Large intestine (tissue), 3 donors: ENCODE data around the gene FAM193B. TPM values are rescaled to one million over a fixed set of nuclear protein-coding genes. Genes with fewer than 3 reads are reported as not detected.
"Not testable (repeated sequence)": the region's sequence is repeated elsewhere in the genome, so short reads cannot be mapped to it uniquely, and the experiment has no call there.

Source experiments
- DNase-seq, 2 donors: peaks; one replicate each; pipeline versions ENCODE4 v3.0.0 to v3.0.0-alpha.2; 2013
- H3K27ac ChIP-seq: one replicate; pipeline ENCODE4 v1.5.1; 2013; ENCODE audit warnings: low read length
- H3K27me3 ChIP-seq: 2 replicates; pipeline ENCODE4 v1.6.1; 2013; ENCODE audit warnings: low read length; ENCODE audit not compliant: control insufficient read depth, insufficient read depth
- H3K36me3 ChIP-seq: 2 replicates; pipeline ENCODE4 v1.6.1; 2013; ENCODE audit warnings: low read length; ENCODE audit not compliant: control insufficient read depth, insufficient read depth
- H3K4me1 ChIP-seq: one replicate; pipeline ENCODE4 v1.6.1; 2013; ENCODE audit warnings: low read length; ENCODE audit not compliant: control insufficient read depth, insufficient read depth
- H3K4me3 ChIP-seq: one replicate; pipeline ENCODE4 v1.5.1; 2013; ENCODE audit warnings: low read length
- H3K9me3 ChIP-seq: one replicate; pipeline ENCODE4 v1.6.1; 2013; ENCODE audit warnings: mild to moderate bottlenecking, low read depth, low read length, moderate library complexity; ENCODE audit not compliant: control insufficient read depth
- WGBS: methylation state at CpG from one replicate; pipeline ENCODE4 v1.1.5; 2013; ENCODE audit warnings: low lambda C conversion rate; ENCODE audit not compliant: insufficient coverage; 5-methylcytosine and 5-hydroxymethylcytosine counted together
- polyA plus RNA-seq: library from polyadenylated mRNA; unstranded; fragments of 120-200 nt; gene quantifications from one replicate; pipeline ENCODE4 v1.2.1, GENCODE V29; 2013

FAM193B gene
- polyA plus RNA-seq, 1 donor: 76.8 TPM

GRCh38 chr5:177539411-177539810, 15.0 kb downstream of the FAM193B start:
- no peak for DNase-seq
- no peak overlapping the region for H3K27ac ChIP-seq
- WGBS: 93% methylated on average over 2 of the region's 2 CpGs
- no peak overlapping the region for H3K4me3 ChIP-seq
- H3K27me3 ChIP-seq: no peaks in the 10 kb centered on the region
- H3K9me3 ChIP-seq: no peaks in the 10 kb centered on the region
- H3K4me1 ChIP-seq: no peaks in the 10 kb centered on the region
- peaks cover 45% of the 10 kb centered on the region for H3K36me3 ChIP-seq

GRCh38 chr5:177538876-177539275, 15.5 kb downstream of the FAM193B start:
- no peak overlapping the region for H3K4me3 ChIP-seq
- H3K27me3 ChIP-seq: no peaks in the 10 kb centered on the region
- WGBS: no CpG with 5 or more reads among the region's 10 CpGs
- peaks cover 48% of the 10 kb centered on the region for H3K36me3 ChIP-seq
- no peak for DNase-seq
- no peak overlapping the region for H3K27ac ChIP-seq
- no peaks in the 10 kb centered on the region for H3K9me3 ChIP-seq
- no peaks in the 10 kb centered on the region for H3K4me1 ChIP-seq

- Histone ChIP-seq H3K36me3 (peaks cover 56% of the 10 kb centered on the region), H3K4me3 (no peak overlapping the region), H3K4me1 (no peaks in the 10 kb centered on the region), H3K9me3 (no peaks in the 10 kb centered on the region), H3K27me3 (no peaks in the 10 kb centered on the region), H3K27ac (no peak overlapping the region)
- no peak for DNase-seq
- 31% methylated on average over 6 of the region's 15 CpGs for WGBS
Measured at GRCh38 chr5:177537389-177538361, 16.7 kb downstream of the FAM193B start.

- no peaks in the 10 kb centered on the region for H3K4me1 ChIP-seq
- WGBS: no CpG with 5 or more reads among the region's 10 CpGs
- no peak for DNase-seq
- H3K27me3 ChIP-seq: no peaks in the 10 kb centered on the region
- no peak overlapping the region for H3K4me3 ChIP-seq
- peaks cover 63% of the 10 kb centered on the region for H3K36me3 ChIP-seq
- H3K27ac ChIP-seq: no peak overlapping the region
- H3K9me3 ChIP-seq: no peaks in the 10 kb centered on the region
Measured at GRCh38 chr5:177536386-177536785, 18.0 kb downstream of the FAM193B start.

GRCh38 chr5:177535125-177535524, 19.2 kb downstream of the FAM193B start:
- H3K27me3 ChIP-seq: no peaks in the 10 kb centered on the region
- DNase-seq: no peak
- H3K4me3 ChIP-seq: no peak overlapping the region
- no peaks in the 10 kb centered on the region for H3K4me1 ChIP-seq
- H3K36me3 ChIP-seq: peaks cover 69% of the 10 kb centered on the region
- no peak overlapping the region for H3K27ac ChIP-seq
- no peaks in the 10 kb centered on the region for H3K9me3 ChIP-seq
- WGBS: no CpG with 5 or more reads among the region's 7 CpGs

- not testable (repeated sequence) for DNase-seq, H3K9me3 ChIP-seq, H3K4me3 ChIP-seq, H3K4me1 ChIP-seq, H3K27ac ChIP-seq, H3K27me3 ChIP-seq
- peaks cover 75% of the 10 kb centered on the region for H3K36me3 ChIP-seq
- no CpG with 5 or more reads among the region's 7 CpGs for WGBS
Measured at GRCh38 chr5:177534433-177534832, 19.9 kb downstream of the FAM193B start.

GRCh38 chr5:177531209-177531940, 23.0 kb downstream of the FAM193B start:
- WGBS: 73% methylated on average over 2 of the region's 27 CpGs

GRCh38 chr5:177530638-177531037, 23.7 kb downstream of the FAM193B start:
- Histone ChIP-seq H3K36me3 (peaks cover 81% of the 10 kb centered on the region), H3K4me1 (no peaks in the 10 kb centered on the region), H3K4me3 (no peak overlapping the region), H3K27me3 (no peaks in the 10 kb centered on the region), H3K9me3 (no peaks in the 10 kb centered on the region), H3K27ac (no peak overlapping the region)
- WGBS: no CpG with 5 or more reads among the region's 3 CpGs
- DNase-seq: no peak

More at GRCh38 chr5:177531209-177531940, 23.0 kb downstream of the FAM193B start:
- Histone ChIP-seq H3K36me3 (peaks cover 79% of the 10 kb centered on the region), H3K27me3 (no peaks in the 10 kb centered on the region), H3K9me3 (no peaks in the 10 kb centered on the region), H3K4me3 (no peak overlapping the region), H3K27ac (no peak overlapping the region), H3K4me1 (no peaks in the 10 kb centered on the region)
- no peak for DNase-seq

- 100% methylated on average over 1 of the region's 12 CpGs for WGBS
Measured at GRCh38 chr5:177529247-177530203, 24.8 kb downstream of the FAM193B start.

GRCh38 chr5:177528631-177529030, 25.7 kb downstream of the FAM193B start:
- Histone ChIP-seq H3K27me3 (no peaks in the 10 kb centered on the region), H3K36me3 (peaks cover 88% of the 10 kb centered on the region), H3K4me3 (no peak overlapping the region), H3K4me1 (no peaks in the 10 kb centered on the region), H3K9me3 (no peaks in the 10 kb centered on the region), H3K27ac (no peak overlapping the region)
- no CpG with 5 or more reads among the region's 10 CpGs for WGBS
- no peak for DNase-seq

More at GRCh38 chr5:177529247-177530203, 24.8 kb downstream of the FAM193B start:
- H3K27me3 ChIP-seq: no peaks in the 10 kb centered on the region
- H3K4me3 ChIP-seq: no peak overlapping the region
- H3K27ac ChIP-seq: no peak overlapping the region
- H3K36me3 ChIP-seq: peaks cover 85% of the 10 kb centered on the region
- no peak for DNase-seq
- no peaks in the 10 kb centered on the region for H3K9me3 ChIP-seq
- no peaks in the 10 kb centered on the region for H3K4me1 ChIP-seq
